ENCODE results near the gene NUP58.

NUP58 gene

GRCh38 chr13:25301347-25302113 is at the start of gene NUP58:
TSS of gene NUP58 (plus strand) at chr13:25301625. CDS start at chr13:25301774, 149 bp downstream.
- DNase-seq (ENCODE audit: low spot score) = peak; percentile 93

- no peak for DNase-seq (ENCODE audit: low spot score)
These were observed 49.2 kb upstream of the NUP58 start for GRCh38 chr13:25252225-25252624.

- no peak for DNase-seq (ENCODE audit: low spot score)
These were observed 48.7 kb upstream of the NUP58 start for GRCh38 chr13:25252752-25253151.

GRCh38 chr13:25253702-25254101 is 47.7 kb upstream of the NUP58 start:
- no peak for DNase-seq (ENCODE audit: low spot score)

- no peak for DNase-seq (ENCODE audit: low spot score)
These were observed 39.2 kb upstream of the NUP58 start for GRCh38 chr13:25262261-25262660.

- no peak for DNase-seq (ENCODE audit: low spot score)
These were observed 34.7 kb upstream of the NUP58 start for GRCh38 chr13:25266706-25267105.

- DNase-seq (ENCODE audit: low spot score) = peak; percentile 34
These were observed 33.7 kb upstream of the NUP58 start for GRCh38 chr13:25267715-25268114.

- no peak for DNase-seq (ENCODE audit: low spot score)
These were observed 32.9 kb upstream of the NUP58 start for GRCh38 chr13:25268561-25268960.

- peak; percentile 72 for DNase-seq (ENCODE audit: low spot score)
These were observed 24.7 kb upstream of the NUP58 start for GRCh38 chr13:25276748-25277147.

GRCh38 chr13:25280396-25280795 is 21.0 kb upstream of the NUP58 start:
- DNase-seq (ENCODE audit: low spot score) = no peak

GRCh38 chr13:25281193-25281934 is 20.1 kb upstream of the NUP58 start:
- DNase-seq (ENCODE audit: low spot score) = no peak

- DNase-seq (ENCODE audit: low spot score) = no peak
These were observed 19.5 kb upstream of the NUP58 start for GRCh38 chr13:25281935-25282332.

GRCh38 chr13:25286308-25286968 is 15.0 kb upstream of the NUP58 start:
- DNase-seq (ENCODE audit: low spot score) = peak; percentile 69

GRCh38 chr13:25286969-25287961 is 14.2 kb upstream of the NUP58 start, which contains the start of gene MTMR6:
TSS of gene MTMR6 (minus strand) at chr13:25287488. CDS start at chr13:25287247, 241 bp downstream.
- peak; percentile 85 for DNase-seq (ENCODE audit: low spot score)

- no peak for DNase-seq (ENCODE audit: low spot score)
These were observed 12.5 kb upstream of the NUP58 start for GRCh38 chr13:25288966-25289365.

- DNase-seq (ENCODE audit: low spot score) = no peak
These were observed 9.7 kb upstream of the NUP58 start for GRCh38 chr13:25291691-25292090.

GRCh38 chr13:25292301-25292700 is 9.1 kb upstream of the NUP58 start:
- DNase-seq (ENCODE audit: low spot score) = peak; percentile 33

- DNase-seq (ENCODE audit: low spot score) = no peak
These were observed 6.2 kb upstream of the NUP58 start for GRCh38 chr13:25295228-25295627.

- no peak for DNase-seq (ENCODE audit: low spot score)
These were observed 5.7 kb upstream of the NUP58 start for GRCh38 chr13:25295701-25296100.

GRCh38 chr13:25300861-25301346 is 521 bp upstream of the NUP58 start:
- DNase-seq (ENCODE audit: low spot score) = no peak

GRCh38 chr13:25302121-25302520 is 696 bp downstream of the NUP58 start:
- no peak for DNase-seq (ENCODE audit: low spot score)

All from RKO (cell line).